HG03442 (cell line): ENCODE results near the gene ELOA2.
"Not testable (repeated sequence)": the region's sequence is repeated elsewhere in the genome, so short reads cannot be mapped to it uniquely, and the experiment has no call there.

Experiments
- ATAC-seq: cut with Tn5 transposase; IDR thresholded peaks from one replicate; pipeline ENCODE4 v1.9.1; 2021; ENCODE audit warnings: mild to moderate bottlenecking, moderate library complexity; ENCODE audit not compliant: unreplicated experiment

ELOA2 gene

DNA sequence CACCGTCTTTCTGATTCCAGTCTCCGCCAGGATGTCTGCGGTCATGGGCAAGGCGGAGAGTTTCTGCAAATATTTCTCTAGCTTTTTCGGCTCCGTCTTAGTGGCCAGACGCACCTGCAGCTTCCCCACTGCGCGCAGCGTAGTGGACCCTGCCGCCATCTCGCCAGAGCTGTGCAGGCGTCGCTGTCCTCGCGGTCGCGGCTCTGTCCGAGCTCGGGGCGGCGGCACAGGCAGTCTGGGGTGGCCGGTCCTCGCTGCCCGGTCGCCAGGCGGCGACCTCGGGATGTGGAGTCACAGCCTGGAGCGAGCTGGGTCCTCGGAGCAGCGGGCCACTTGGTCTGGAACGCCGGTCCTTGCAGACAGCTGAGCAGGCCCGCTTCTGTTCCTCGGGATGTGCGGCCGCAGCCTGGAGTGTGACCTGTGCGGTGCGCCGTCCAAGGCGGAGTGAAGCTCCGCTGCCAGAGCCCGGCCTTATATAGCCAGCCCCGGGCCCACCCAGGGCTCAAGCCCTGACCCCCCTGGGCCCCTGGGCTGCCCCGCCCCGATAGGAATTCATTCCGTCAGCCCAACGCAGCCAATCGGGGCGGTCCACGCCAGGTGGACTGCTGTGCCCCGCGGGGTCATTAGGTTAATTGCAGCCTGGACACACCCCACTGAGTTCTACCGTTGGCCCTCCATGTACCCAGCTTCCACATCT, 11.5 kb downstream of the ELOA2 start:
- ATAC-seq, result not testable (repeated sequence)

- not testable (repeated sequence) for ATAC-seq
These were observed 12.6 kb downstream of the ELOA2 start for GRCh38 chr18:47022821-47023220.

DNA sequence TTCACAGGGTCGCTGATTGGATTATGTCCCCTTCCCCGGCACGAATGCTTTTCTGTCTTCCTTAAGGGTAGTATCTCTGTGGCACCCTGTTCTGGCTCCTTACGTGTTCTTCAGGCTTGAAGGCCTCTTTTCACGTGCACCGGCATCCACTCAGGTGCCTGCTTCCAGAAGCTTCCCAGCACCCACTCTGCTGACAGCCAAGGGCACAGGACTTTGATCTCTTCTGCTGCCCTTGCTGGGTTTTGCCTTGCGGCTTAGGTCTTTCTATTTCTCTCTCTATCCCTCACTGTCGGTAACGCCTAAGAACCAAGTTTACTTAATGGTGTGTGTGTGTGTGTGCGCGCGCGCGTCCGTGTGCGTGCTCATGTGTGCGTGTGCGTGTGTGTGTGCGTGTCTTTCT, 14.7 kb downstream of the ELOA2 start:
- ATAC-seq, result not testable (repeated sequence)

- ATAC-seq, result not testable (repeated sequence)
These were observed 15.6 kb downstream of the ELOA2 start for GRCh38 chr18:47019870-47020269.
